Esophagus muscularis mucosa (tissue), 4 donors: ENCODE data around the gene TRERF1.

Experiments
- CTCF ChIP-seq, 3 experiments: fragments of 200-600 bp in 2 of 3; fragments of 450-650 bp in 1 of 3; sonication (generic) in 2 of 3; IDR thresholded peaks; one replicate each; pipeline ENCODE4 v1.5.1; 2017 to 2019; ENCODE audit warnings: antibody characterized with exemption in 3 of 3, mild to moderate bottlenecking in 2 of 3, moderate library complexity in 1 of 3
- EP300 ChIP-seq: sonication (generic); formaldehyde crosslinking; IDR thresholded peaks from one replicate; pipeline ENCODE4 v1.6.1; 2017; ENCODE audit warnings: antibody characterized with exemption
- POLR2A ChIP-seq: fragments of 450-650 bp; IDR thresholded peaks from one replicate; pipeline ENCODE4 v1.6.1; 2017; ENCODE audit warnings: antibody characterized with exemption, moderate library complexity, mild to moderate bottlenecking, low read depth

GRCh38 chr6:42400886-42401612, 50.7 kb downstream of the TRERF1 start:
- TF ChIP-seq CTCF (IDR thresholded peaks at IDR 0.05) (no peak), POLR2A (no peak), EP300 (no peak)
